GM19193 (cell line): ENCODE data around the gene TMEM147.

Experiments
- POLR2A ChIP-seq: IDR thresholded peaks from 4 replicates; pipeline ENCODE4 v1.6.1; 2011; ENCODE audit not compliant: insufficient read depth, insufficient read length; ENCODE audit errors: extremely low read depth

TMEM147 gene

GRCh38 chr19:35559281-35559659 lies 13.8 kb downstream of the TMEM147 start:
- no peak for TF ChIP-seq POLR2A

GRCh38 chr19:35559781-35560180 lies 14.4 kb downstream of the TMEM147 start:
- TF ChIP-seq POLR2A, result no peak

DNA sequence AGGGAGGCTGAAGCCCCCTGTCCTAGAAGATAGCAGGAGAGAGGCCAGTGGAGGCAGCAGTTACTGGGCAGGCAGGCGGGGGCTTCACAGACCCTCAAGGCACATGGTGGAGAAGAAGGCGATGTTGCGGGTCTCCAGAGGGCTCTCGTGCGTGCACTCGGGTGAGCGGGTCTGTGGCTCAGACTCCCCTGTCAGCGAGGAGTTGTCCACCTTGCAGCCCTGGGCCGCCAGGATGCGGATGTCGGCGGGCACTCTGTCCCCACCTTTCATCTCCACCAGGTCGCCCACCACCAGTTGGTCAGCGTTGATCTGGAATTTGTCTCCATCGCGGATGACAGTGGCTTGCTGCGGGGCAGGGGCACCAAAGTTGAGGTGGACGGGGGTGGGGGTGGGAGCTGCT lies 14.8 kb downstream of the TMEM147 start:
- no peak for TF ChIP-seq POLR2A

- TF ChIP-seq POLR2A, result no peak
Measured at GRCh38 chr19:35560677-35561076, 15.3 kb downstream of the TMEM147 start.

DNA sequence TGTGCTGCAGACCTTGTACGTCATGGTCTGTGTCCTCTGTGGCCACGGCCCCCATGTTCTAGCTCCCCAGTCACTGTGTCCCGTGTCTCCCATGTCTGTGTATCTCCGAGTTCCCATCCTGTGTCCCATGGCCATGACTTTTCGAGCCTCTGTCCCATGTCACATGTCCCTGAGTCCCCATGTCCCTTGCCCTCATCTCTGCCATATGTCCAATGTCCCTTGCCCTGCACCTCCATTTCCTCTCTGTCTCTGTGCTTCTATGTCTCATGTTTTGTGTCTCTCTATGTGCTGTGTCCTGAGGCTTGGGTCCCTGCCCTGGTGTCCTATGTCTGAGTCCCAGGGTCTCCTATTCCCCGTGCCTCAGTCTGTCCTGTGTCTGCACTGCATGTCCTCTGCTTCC lies 16.0 kb downstream of the TMEM147 start:
- no peak for TF ChIP-seq POLR2A

DNA sequence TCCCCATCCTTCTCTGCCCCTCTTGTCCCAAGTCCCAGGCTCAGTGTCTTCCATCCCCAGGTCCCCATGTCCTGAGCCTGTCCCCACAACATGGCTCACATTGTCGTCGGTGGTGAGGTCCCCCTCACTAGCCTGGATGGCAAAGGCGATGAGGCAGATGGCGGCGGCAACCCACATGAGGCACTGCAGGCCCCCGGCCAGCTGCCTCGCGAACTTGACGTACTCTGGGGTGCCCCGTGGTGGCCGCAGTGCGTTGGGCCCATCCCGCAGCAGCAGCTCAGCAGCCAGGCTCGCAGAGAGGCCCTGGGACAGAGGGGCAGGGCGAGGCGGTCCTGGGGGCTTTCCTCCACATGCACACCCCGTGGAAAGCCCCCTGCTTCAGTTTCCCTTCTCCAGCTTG lies 16.9 kb downstream of the TMEM147 start:
- no peak for TF ChIP-seq POLR2A

- no peak for TF ChIP-seq POLR2A
Measured at GRCh38 chr19:35562776-35563175, 17.4 kb downstream of the TMEM147 start.

- no peak for TF ChIP-seq POLR2A
Measured at GRCh38 chr19:35563207-35563829, 17.9 kb downstream of the TMEM147 start, which contains the start of gene ATP4A. Gene ATP4A, minus strand, starts transcription at chr19:35563658. Its CDS starts 29 bp downstream, at chr19:35563629.

DNA sequence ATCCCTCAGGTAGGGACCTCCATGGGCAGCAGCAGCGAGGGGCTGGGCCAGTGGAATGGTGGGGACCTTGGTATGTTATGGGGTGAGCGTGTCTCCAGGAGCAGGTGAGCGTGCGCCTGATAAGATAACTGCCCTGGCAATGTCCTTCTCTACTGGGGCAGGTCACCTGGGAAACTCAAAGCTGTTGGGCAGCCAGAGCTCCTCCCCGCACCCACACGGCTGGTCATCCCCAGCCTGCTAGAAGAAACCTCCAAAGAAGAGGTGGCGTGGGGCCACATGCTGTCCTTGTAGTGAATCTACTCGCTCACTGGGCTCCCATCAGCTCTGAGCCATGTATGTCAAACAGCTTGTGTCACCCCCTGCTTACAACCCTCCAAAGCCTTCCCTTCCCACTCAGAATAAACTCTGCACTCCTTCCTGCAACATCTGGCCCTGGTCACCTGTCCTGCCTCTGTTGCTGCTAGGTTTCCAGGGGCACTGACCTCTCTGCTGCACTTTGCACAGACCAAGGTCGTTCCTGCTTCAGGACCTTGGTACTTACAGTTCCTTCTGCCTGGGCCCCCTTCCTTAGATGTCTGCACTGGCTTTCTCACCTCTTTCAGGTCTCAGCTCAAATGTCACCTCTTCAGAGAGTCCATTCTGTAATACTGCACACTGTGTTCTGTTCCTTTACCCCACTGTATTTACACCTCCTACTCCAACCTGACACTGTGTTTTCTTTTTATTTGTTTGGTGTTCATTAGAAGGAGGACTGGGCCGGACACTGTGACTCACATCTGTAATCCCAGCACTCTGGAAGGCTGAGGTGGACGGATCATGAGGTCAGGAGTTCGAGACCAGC lies 19.8 kb downstream of the TMEM147 start:
- no peak for TF ChIP-seq POLR2A

GRCh38 chr19:35566738-35567137 lies 21.3 kb downstream of the TMEM147 start:
- no peak for TF ChIP-seq POLR2A

- TF ChIP-seq POLR2A, result no peak
Measured at GRCh38 chr19:35569281-35569781, 23.9 kb downstream of the TMEM147 start.

GRCh38 chr19:35571406-35571965 lies 26.1 kb downstream of the TMEM147 start:
- no peak for TF ChIP-seq POLR2A

GRCh38 chr19:35577918-35578317 lies 32.5 kb downstream of the TMEM147 start:
- no peak for TF ChIP-seq POLR2A

- TF ChIP-seq POLR2A, result no peak
Measured at GRCh38 chr19:35578707-35579106, 33.3 kb downstream of the TMEM147 start.

DNA sequence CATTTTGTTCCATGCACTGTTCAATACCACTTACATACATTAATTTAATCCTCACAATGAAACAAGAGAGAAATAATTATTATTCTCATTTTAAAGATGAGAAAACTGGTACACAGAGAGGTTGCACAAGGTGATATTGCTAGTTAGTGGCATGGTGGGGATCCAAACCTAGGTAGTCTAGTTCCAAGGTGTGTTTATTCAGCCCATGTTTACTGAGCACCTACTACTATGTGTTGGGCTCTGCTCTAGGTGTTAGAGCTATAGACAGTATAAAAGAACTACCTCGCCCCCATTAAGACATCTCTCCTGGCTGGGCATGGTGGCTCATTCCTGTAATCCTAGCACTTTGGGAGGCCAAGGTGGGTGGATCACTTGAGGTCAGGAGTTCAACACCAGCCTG lies 37.3 kb downstream of the TMEM147 start:
- no peak for TF ChIP-seq POLR2A

DNA sequence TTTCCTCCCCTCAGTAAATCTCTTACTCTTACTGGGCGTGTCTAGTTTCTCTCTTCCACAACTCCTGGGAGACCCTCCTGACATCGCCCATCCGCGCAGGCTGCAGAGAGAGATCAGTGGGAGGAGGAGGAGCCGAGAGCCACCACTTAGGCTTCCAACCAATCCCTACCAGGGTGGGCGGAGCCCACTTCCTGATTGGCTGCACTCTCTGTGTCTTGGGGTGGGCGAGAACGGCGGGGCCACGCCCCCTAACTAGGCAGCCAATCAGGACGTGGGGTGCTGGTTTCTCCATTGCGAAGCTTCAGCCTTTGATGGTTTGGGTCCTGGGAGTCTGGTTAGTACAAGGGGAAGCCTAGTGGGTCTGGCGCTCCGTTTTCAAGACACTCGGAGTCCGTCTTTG lies 40.4 kb downstream of the TMEM147 start, which contains the start of gene PMIS2:
TSS of gene PMIS2 (plus strand) at position 326 of the 400 bp plus-strand sequence. CDS start 87 bp downstream, outside the sequence.
- no peak for TF ChIP-seq POLR2A

DNA sequence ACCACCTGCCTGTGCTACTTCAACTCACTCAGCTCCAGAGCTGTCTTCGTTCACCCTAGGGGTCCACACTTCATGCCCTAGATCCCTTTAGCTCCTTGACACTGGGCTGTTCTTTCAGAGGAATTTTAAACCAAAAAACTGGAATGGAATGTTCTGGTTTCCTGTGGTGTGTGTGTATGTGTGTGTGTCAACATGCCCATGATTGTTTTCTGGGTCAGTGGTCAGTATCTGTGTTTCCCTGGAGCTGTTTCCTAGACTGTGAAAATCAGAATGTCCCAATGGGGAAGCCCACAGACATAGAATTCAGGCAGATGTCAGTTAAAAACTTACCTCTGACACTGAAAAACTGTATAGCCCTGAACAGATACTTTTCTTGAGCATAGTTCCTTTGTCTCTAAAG lies 41.9 kb downstream of the TMEM147 start:
- no peak for TF ChIP-seq POLR2A

DNA sequence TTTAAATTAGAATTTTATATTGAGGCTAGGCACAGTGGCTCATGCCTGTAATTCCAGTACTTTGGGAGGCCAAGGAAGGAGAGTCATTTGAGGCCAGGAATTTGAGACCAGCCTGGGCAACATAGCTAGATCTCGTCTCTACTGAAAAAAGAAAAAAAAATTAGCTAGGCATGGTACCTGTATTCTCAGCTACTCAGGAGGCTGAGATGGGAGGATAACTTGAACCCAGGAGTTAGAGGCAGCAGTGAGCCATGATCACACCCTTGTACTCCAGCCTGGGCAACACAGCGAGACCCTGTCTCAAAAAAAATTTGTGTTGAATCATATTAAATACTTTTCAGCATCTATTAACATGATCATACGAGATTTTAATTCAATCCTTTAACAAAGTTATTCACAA lies 45.4 kb downstream of the TMEM147 start:
- TF ChIP-seq POLR2A, result no peak
